Suprapubic skin (tissue), 4 donors: ENCODE data around the gene CLDN20. TPM values are rescaled to one million over a fixed set of nuclear protein-coding genes. Genes with fewer than 3 reads are reported as not detected.

Experiments
- DNase-seq, 2 donors: peaks; one replicate each; pipeline ENCODE4 v3.0.0-alpha.2; 2019; ENCODE audit warnings: low spot score in 2 of 2
- H3K27ac ChIP-seq: fragments of 200-600 bp; sonication (generic); one replicate; pipeline ENCODE4 v1.5.1; 2019
- H3K27me3 ChIP-seq: fragments of 200-600 bp; sonication (generic); one replicate; pipeline ENCODE4 v1.5.1; 2019
- H3K36me3 ChIP-seq: fragments of 200-600 bp; sonication (generic); one replicate; pipeline ENCODE4 v1.5.1; 2019
- H3K4me1 ChIP-seq: fragments of 200-600 bp; sonication (generic); one replicate; pipeline ENCODE4 v1.5.1; 2019
- H3K4me3 ChIP-seq: fragments of 200-600 bp; sonication (generic); one replicate; pipeline ENCODE4 v1.5.1; 2019; ENCODE audit warnings: mild to moderate bottlenecking
- H3K9me3 ChIP-seq: fragments of 200-600 bp; sonication (generic); one replicate; pipeline ENCODE4 v1.5.1; 2019
- CTCF ChIP-seq, 2 donors: fragments of 200-600 bp in 1 of 2; fragments of 450-650 bp in 1 of 2; sonication (generic) in 1 of 2; IDR thresholded peaks; one replicate each; pipeline ENCODE4 v1.5.1; 2016 to 2019; ENCODE audit warnings: antibody characterized with exemption in 2 of 2, mild to moderate bottlenecking in 1 of 2, moderate library complexity in 1 of 2
- EP300 ChIP-seq: sonication (generic); formaldehyde crosslinking; IDR thresholded peaks from one replicate; pipeline ENCODE4 v1.6.1; 2017; ENCODE audit warnings: antibody characterized with exemption
- POLR2A ChIP-seq, 2 donors: fragments of 450-650 bp; IDR thresholded peaks; one replicate each; pipeline ENCODE4 v1.6.1; 2017; ENCODE audit warnings: antibody characterized with exemption in 2 of 2, mild to moderate bottlenecking in 2 of 2, moderate library complexity in 2 of 2
- POLR2AphosphoS5 ChIP-seq, 3 donors: sonication (generic); formaldehyde crosslinking; IDR thresholded peaks; one replicate each; pipeline ENCODE4 v1.6.1; 2017; ENCODE audit warnings: antibody characterized with exemption in 3 of 3
- WGBS: methylation state at CpG from one replicate; pipeline ENCODE4 v1.1.5; 2018; 5-methylcytosine and 5-hydroxymethylcytosine counted together
- total RNA-seq, 4 donors: library from RNA; depleted of rRNA; stranded (reverse); fragments of >200 nt; gene quantifications; one replicate each; pipeline ENCODE4 v1.1.0, GENCODE V29; 2016

The CLDN20 gene
- total RNA-seq, 4 donors from 2014 or later = not detected

GRCh38 chr6:155235087-155235486, 28.7 kb upstream of the CLDN20 start:
- WGBS = 72% methylated on average over 5 of the region's 5 CpGs
- Histone ChIP-seq H3K9me3 (no peaks in the 10 kb centered on the region), H3K36me3 (no peaks in the 10 kb centered on the region), H3K4me3 (no peak overlapping the region), H3K27ac (no peak overlapping the region), H3K27me3 (no peaks in the 10 kb centered on the region), H3K4me1 (no peaks in the 10 kb centered on the region)
- TF ChIP-seq POLR2A (IDR thresholded peaks at IDR 0.05) (no peak), CTCF (IDR thresholded peaks at IDR 0.05) (no peak)
- no peak for DNase-seq

- TF ChIP-seq CTCF (IDR thresholded peaks at IDR 0.05) (no peak), POLR2AphosphoS5 (IDR thresholded peaks at IDR 0.05) (no peak), EP300 (no peak), POLR2A (IDR thresholded peaks at IDR 0.05) (no peak)
- WGBS = 100% methylated on average over 1 of the region's 1 CpG
- H3K27me3 ChIP-seq = no peaks in the 10 kb centered on the region
- DNase-seq = no peak
- no peak overlapping the region for H3K4me3 ChIP-seq
- no peaks in the 10 kb centered on the region for H3K9me3 ChIP-seq
- H3K4me1 ChIP-seq = no peaks in the 10 kb centered on the region
- no peak overlapping the region for H3K27ac ChIP-seq
- H3K36me3 ChIP-seq = no peaks in the 10 kb centered on the region
Observed at GRCh38 chr6:155237613-155238012, 26.2 kb upstream of the CLDN20 start.

- H3K27ac ChIP-seq = no peak overlapping the region
- WGBS = 93% methylated on average over 19 of the region's 19 CpGs
- TF ChIP-seq CTCF (IDR thresholded peaks at IDR 0.05) (no peak), EP300 (no peak), POLR2AphosphoS5 (IDR thresholded peaks at IDR 0.05) (no peak), POLR2A (IDR thresholded peaks at IDR 0.05) (no peak)
Observed at GRCh38 chr6:155240905-155241600, 22.8 kb upstream of the CLDN20 start.

GRCh38 chr6:155241966-155242365, 21.8 kb upstream of the CLDN20 start:
- H3K36me3 ChIP-seq = no peaks in the 10 kb centered on the region
- DNase-seq = no peak
- H3K4me1 ChIP-seq = no peaks in the 10 kb centered on the region
- H3K27ac ChIP-seq = no peak overlapping the region
- no peaks in the 10 kb centered on the region for H3K27me3 ChIP-seq
- no peak overlapping the region for H3K4me3 ChIP-seq
- WGBS = 90% methylated on average over 8 of the region's 8 CpGs
- H3K9me3 ChIP-seq = no peaks in the 10 kb centered on the region
- TF ChIP-seq POLR2AphosphoS5 (IDR thresholded peaks at IDR 0.05) (no peak), POLR2A (IDR thresholded peaks at IDR 0.05) (no peak), CTCF (IDR thresholded peaks at IDR 0.05) (no peak), EP300 (no peak)

More at GRCh38 chr6:155240905-155241600, 22.8 kb upstream of the CLDN20 start:
- no peak overlapping the region for H3K4me3 ChIP-seq
- H3K4me1 ChIP-seq = no peaks in the 10 kb centered on the region
- H3K9me3 ChIP-seq = no peaks in the 10 kb centered on the region
- H3K36me3 ChIP-seq = no peaks in the 10 kb centered on the region
- H3K27me3 ChIP-seq = no peaks in the 10 kb centered on the region
- no peak for DNase-seq

- peaks cover 5% of the 10 kb centered on the region for H3K4me1 ChIP-seq
- 84% methylated on average over 4 of the region's 4 CpGs for WGBS
- TF ChIP-seq EP300 (no peak), POLR2A (IDR thresholded peaks at IDR 0.05) (no peak), POLR2AphosphoS5 (IDR thresholded peaks at IDR 0.05) (no peak), CTCF (IDR thresholded peaks at IDR 0.05) (no peak)
- no peak for DNase-seq
- no peak overlapping the region for H3K4me3 ChIP-seq
- no peaks in the 10 kb centered on the region for H3K36me3 ChIP-seq
- no peaks in the 10 kb centered on the region for H3K27me3 ChIP-seq
- no peaks in the 10 kb centered on the region for H3K9me3 ChIP-seq
- H3K27ac ChIP-seq = no peak overlapping the region
Observed at GRCh38 chr6:155244434-155244833, 19.4 kb upstream of the CLDN20 start.
